Neural progenitor cell (in vitro differentiated cells): ENCODE data around the gene CPEB1. TPM values are rescaled to one million over a fixed set of nuclear protein-coding genes. Genes with fewer than 3 reads are reported as not detected.

Experiments used
- DNase-seq: peaks from one replicate; pipeline ENCODE4 v3.0.0-alpha.2; 2016; ENCODE audit warnings: low spot score
- H2AFZ ChIP-seq: fragments of 200-600 bp; sonication (generic); replicated peaks from 2 replicates; pipeline ENCODE4 v1.6.1; 2016; ENCODE audit warnings: antibody characterized with exemption
- H3F3A ChIP-seq: fragments of 200-600 bp; sonication (generic); 2 replicates; pipeline ENCODE4 v1.6.1; 2016; ENCODE audit warnings: antibody characterized with exemption, low read depth
- H3K27ac ChIP-seq: fragments of 200-600 bp; sonication (generic); 2 replicates; pipeline ENCODE4 v1.5.1; 2016; ENCODE audit warnings: mild to moderate bottlenecking
- H3K27me3 ChIP-seq: fragments of 200-600 bp; sonication (generic); 2 replicates; pipeline ENCODE4 v1.6.1; 2016; ENCODE audit warnings: mild to moderate bottlenecking, moderate library complexity
- H3K36me3 ChIP-seq: fragments of 200-600 bp; sonication (generic); 2 replicates; pipeline ENCODE4 v1.5.1; 2016
- H3K4me1 ChIP-seq: fragments of 200-600 bp; sonication (generic); 2 replicates; pipeline ENCODE4 v1.6.1; 2016; ENCODE audit warnings: mixed run types
- H3K4me2 ChIP-seq: fragments of 200-600 bp; sonication (generic); 2 replicates; pipeline ENCODE4 v1.6.1; 2016
- H3K4me3 ChIP-seq: fragments of 200-600 bp; sonication (generic); 2 replicates; pipeline ENCODE4 v1.5.1; 2016
- H3K79me2 ChIP-seq: fragments of 200-600 bp; sonication (generic); 2 replicates; pipeline ENCODE4 v1.6.1; 2016; ENCODE audit warnings: low read depth
- H3K9ac ChIP-seq: fragments of 200-600 bp; sonication (generic); 2 replicates; pipeline ENCODE4 v1.6.1; 2016
- H3K9me3 ChIP-seq: fragments of 200-600 bp; sonication (generic); 2 replicates; pipeline ENCODE4 v1.5.1; 2016; ENCODE audit warnings: low read depth
- H4K20me1 ChIP-seq: fragments of 200-600 bp; sonication (generic); 2 replicates; pipeline ENCODE4 v1.6.1; 2016; ENCODE audit warnings: low read depth
- H3K27ac Mint-ChIP-seq: 3 replicates; pipeline ENCODE4 v1.8.0; 2021; ENCODE audit warnings: mixed read lengths
- H3K27me3 Mint-ChIP-seq: 2 replicates; pipeline ENCODE4 v1.8.0; 2022; ENCODE audit warnings: low read depth, mild to moderate bottlenecking, inconsistent platforms, moderate library complexity, mixed read lengths; ENCODE audit not compliant: insufficient read depth
- H3K36me3 Mint-ChIP-seq: 3 replicates; pipeline ENCODE4 v1.8.0; 2021; ENCODE audit warnings: mixed read lengths
- H3K4me1 Mint-ChIP-seq: 3 replicates; pipeline ENCODE4 v1.8.0; 2021; ENCODE audit warnings: mixed read lengths
- H3K4me3 Mint-ChIP-seq: 3 replicates; pipeline ENCODE4 v1.8.0; 2021; ENCODE audit warnings: mild to moderate bottlenecking, moderate library complexity, mixed read lengths
- H3K9me3 Mint-ChIP-seq: 3 replicates; pipeline ENCODE4 v1.8.0; 2020; ENCODE audit warnings: mixed read lengths
- CTCF ChIP-seq: fragments of 200-600 bp; sonication (generic); IDR thresholded peaks from 2 replicates; pipeline ENCODE4 v1.5.1; 2017; ENCODE audit warnings: antibody characterized with exemption, mild to moderate bottlenecking
- EZH2 ChIP-seq: fragments of 200-600 bp; sonication (generic); IDR thresholded peaks from 2 replicates; pipeline ENCODE4 v1.6.1; 2017; ENCODE audit warnings: antibody characterized with exemption, mild to moderate bottlenecking, moderate library complexity
- EZH2phosphoT487 ChIP-seq: fragments of 200-600 bp; sonication (generic); IDR thresholded peaks from 2 replicates; pipeline ENCODE4 v1.6.1; 2017; ENCODE audit warnings: antibody characterized with exemption
- total RNA-seq: library from RNA; depleted of rRNA; stranded (reverse); fragments of >200 nt; gene quantifications from 2 replicates; pipeline ENCODE4 v1.2.3, GENCODE V29; 2015; ENCODE audit warnings: low replicate concordance

Gene CPEB1
- total RNA-seq, 1 donor from 2014 or later, result 2.1 TPM

- Histone ChIP-seq H3K9ac (no peak overlapping the region), H3K79me2 (peaks cover 23% of the 10 kb centered on the region), H3K36me3 (peaks cover 16% of the 10 kb centered on the region), H3F3A (peaks cover 43% of the 10 kb centered on the region), H4K20me1 (peaks cover 50% of the 10 kb centered on the region), H3K4me3 (no peak overlapping the region), H3K27me3 (no peaks in the 10 kb centered on the region), H3K27ac (no peak overlapping the region), H3K4me1 (peaks cover 10% of the 10 kb centered on the region), H3K9me3 (no peaks in the 10 kb centered on the region), H2AFZ (no peak overlapping the region), H3K4me2 (no peak overlapping the region)
- H3K4me3 Mint-ChIP-seq, result no peak overlapping the region
- H3K4me1 Mint-ChIP-seq, result peaks cover 11% of the 10 kb centered on the region
- no peaks in the 10 kb centered on the region for H3K9me3 Mint-ChIP-seq
- H3K27me3 Mint-ChIP-seq, result peaks cover 9% of the 10 kb centered on the region
- no peak overlapping the region for H3K27ac Mint-ChIP-seq
- DNase-seq, result no peak
- H3K36me3 Mint-ChIP-seq, result peaks cover 28% of the 10 kb centered on the region
- TF ChIP-seq EZH2, result no peak
These were observed 113.4 kb downstream of the CPEB1 start for GRCh38 chr15:82533801-82534200.

- H3K27ac Mint-ChIP-seq, result no peak overlapping the region
- peaks cover 9% of the 10 kb centered on the region for H3K36me3 ChIP-seq
- H3K27me3 ChIP-seq, result peaks cover under 1% of the 10 kb centered on the region
- no peak overlapping the region for H3K9ac ChIP-seq
- H3K4me2 ChIP-seq, result no peak overlapping the region
- no peak overlapping the region for H3K4me3 Mint-ChIP-seq
- peaks cover 27% of the 10 kb centered on the region for H3K36me3 Mint-ChIP-seq
- no peak overlapping the region for H3K4me3 ChIP-seq
- no peaks in the 10 kb centered on the region for H3K9me3 Mint-ChIP-seq
- H3F3A ChIP-seq, result peaks cover 36% of the 10 kb centered on the region
- H4K20me1 ChIP-seq, result peaks cover 42% of the 10 kb centered on the region
- no peaks in the 10 kb centered on the region for H3K9me3 ChIP-seq
- H3K27me3 Mint-ChIP-seq, result peaks cover 9% of the 10 kb centered on the region
- H3K79me2 ChIP-seq, result peaks cover 15% of the 10 kb centered on the region
- peaks cover 10% of the 10 kb centered on the region for H3K4me1 Mint-ChIP-seq
- peaks cover 2% of the 10 kb centered on the region for H3K4me1 ChIP-seq
- H3K27ac ChIP-seq, result no peak overlapping the region
- no peak for DNase-seq
- no peak overlapping the region for H2AFZ ChIP-seq
- TF ChIP-seq EZH2phosphoT487 (no peak), EZH2 (no peak), CTCF (no peak)
These were observed 114.1 kb downstream of the CPEB1 start for GRCh38 chr15:82532991-82533481.

GRCh38 chr15:82532383-82532990 lies 114.7 kb downstream of the CPEB1 start:
- Histone ChIP-seq H3F3A (peaks cover 30% of the 10 kb centered on the region), H3K27me3 (peaks cover 4% of the 10 kb centered on the region), H3K4me1 (no peaks in the 10 kb centered on the region), H3K9ac (no peak overlapping the region), H4K20me1 (peaks cover 37% of the 10 kb centered on the region), H3K4me2 (no peak overlapping the region), H3K27ac (no peak overlapping the region), H3K4me3 (no peak overlapping the region), H3K9me3 (no peaks in the 10 kb centered on the region), H3K36me3 (peaks cover 3% of the 10 kb centered on the region), H3K79me2 (peaks cover 9% of the 10 kb centered on the region), H2AFZ (no peak overlapping the region)
- no peak for DNase-seq
- Mint-ChIP-seq H3K9me3 (no peaks in the 10 kb centered on the region), H3K36me3 (peaks cover 24% of the 10 kb centered on the region), H3K4me1 (peaks cover 6% of the 10 kb centered on the region), H3K4me3 (no peak overlapping the region), H3K27me3 (peaks cover 9% of the 10 kb centered on the region), H3K27ac (no peak overlapping the region)
- TF ChIP-seq EZH2, result no peak
- no peak for TF ChIP-seq CTCF
- no peak for TF ChIP-seq EZH2phosphoT487
